Spleen (tissue), 7 donors: ENCODE data around the gene HOXB7.

Source experiments
- POLR2AphosphoS5 ChIP-seq, 3 donors: sonication (generic); formaldehyde crosslinking; IDR thresholded peaks; one replicate each; pipeline ENCODE4 v1.5.1; 2017; ENCODE audit warnings: antibody characterized with exemption in 3 of 3
- TF ChIP-seq, protein P1 (sequence below), 11 experiments: fragments of 200-600 bp in 7 of 11; fragments of 450-650 bp in 4 of 11; sonication (generic) in 4 of 11; IDR thresholded peaks in 8 of 11; conservative IDR thresholded peaks in 3 of 11; 1 replicate in 7 of 11; 2 replicates in 4 of 11; pipeline versions ENCODE4 v1.4.0 to v1.8.0; 2016 to 2021; ENCODE audit warnings: antibody characterized with exemption in 11 of 11, inconsistent platforms in 4 of 11, mild to moderate bottlenecking in 1 of 11
- donor health status: DM: no; HTN: no; CAD: no; lungs with moderate emphysema.
- donor health status: DM: no; HTN: no; CAD: no.
- donor health status: DM: no; HTN: no; CAD: no.

DNA sequence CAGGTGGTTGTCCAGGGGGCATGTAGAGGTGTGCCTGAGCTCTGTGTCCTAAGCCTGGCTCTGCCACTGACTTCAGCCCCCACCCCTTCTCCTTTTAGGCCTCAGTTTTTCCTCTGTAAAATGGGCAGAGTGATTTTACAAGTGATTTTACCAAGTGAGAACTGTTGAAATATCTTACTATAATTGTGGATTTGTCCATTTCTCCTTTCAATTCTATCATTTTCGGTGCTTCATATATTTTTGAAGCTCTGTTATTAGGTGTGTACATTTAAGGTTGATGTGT lies 37.1 kb upstream of the HOXB7 start:
- TF ChIP-seq, protein P1, sequence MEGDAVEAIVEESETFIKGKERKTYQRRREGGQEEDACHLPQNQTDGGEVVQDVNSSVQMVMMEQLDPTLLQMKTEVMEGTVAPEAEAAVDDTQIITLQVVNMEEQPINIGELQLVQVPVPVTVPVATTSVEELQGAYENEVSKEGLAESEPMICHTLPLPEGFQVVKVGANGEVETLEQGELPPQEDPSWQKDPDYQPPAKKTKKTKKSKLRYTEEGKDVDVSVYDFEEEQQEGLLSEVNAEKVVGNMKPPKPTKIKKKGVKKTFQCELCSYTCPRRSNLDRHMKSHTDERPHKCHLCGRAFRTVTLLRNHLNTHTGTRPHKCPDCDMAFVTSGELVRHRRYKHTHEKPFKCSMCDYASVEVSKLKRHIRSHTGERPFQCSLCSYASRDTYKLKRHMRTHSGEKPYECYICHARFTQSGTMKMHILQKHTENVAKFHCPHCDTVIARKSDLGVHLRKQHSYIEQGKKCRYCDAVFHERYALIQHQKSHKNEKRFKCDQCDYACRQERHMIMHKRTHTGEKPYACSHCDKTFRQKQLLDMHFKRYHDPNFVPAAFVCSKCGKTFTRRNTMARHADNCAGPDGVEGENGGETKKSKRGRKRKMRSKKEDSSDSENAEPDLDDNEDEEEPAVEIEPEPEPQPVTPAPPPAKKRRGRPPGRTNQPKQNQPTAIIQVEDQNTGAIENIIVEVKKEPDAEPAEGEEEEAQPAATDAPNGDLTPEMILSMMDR (IDR thresholded peaks at IDR 0.05 in 8 of 11, conservative IDR thresholded peaks at IDR 0.05 in 3 of 11): no peak
- TF ChIP-seq POLR2AphosphoS5 (IDR thresholded peaks at IDR 0.05): no peak
